Activated naive CD4-positive, alpha-beta T cell treated with anti-CD3 and anti-CD28 coated beads, Interleukin-2, amount 50 U/mL, for 16 hours (primary cell): ENCODE measurements around the gene FOXK1.

Experiments
- DNase-seq: peaks from one replicate; pipeline ENCODE4 v3.0.0-alpha.2; 2020

Gene FOXK1

GRCh38 chr7:4745971-4746919 lies 64.2 kb downstream of the FOXK1 start:
- DNase-seq, result no peak

DNA sequence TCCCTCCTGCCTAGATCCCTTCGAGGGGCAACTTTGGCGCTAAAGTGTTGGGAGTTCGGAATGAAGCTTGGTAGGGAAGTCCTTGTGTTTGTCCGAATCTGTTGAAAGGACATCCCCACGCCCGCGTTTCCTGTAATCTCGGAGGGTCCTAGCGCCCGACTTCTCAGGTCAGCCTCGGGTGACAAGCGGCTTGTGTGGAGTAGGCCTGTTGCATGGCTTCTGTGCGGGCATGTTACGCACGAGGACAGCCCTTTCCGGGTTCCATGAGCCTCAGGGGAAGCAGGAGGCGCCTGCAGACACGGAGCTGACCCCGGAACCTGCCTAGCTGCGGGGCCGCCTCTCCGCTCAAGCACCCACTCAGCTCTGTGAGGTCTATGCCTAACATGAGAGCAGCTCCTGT lies 64.9 kb downstream of the FOXK1 start:
- no peak for DNase-seq

GRCh38 chr7:4747746-4748145 lies 65.7 kb downstream of the FOXK1 start:
- DNase-seq, result no peak

GRCh38 chr7:4748231-4748681 lies 66.2 kb downstream of the FOXK1 start:
- DNase-seq, result no peak

- no peak for DNase-seq
These were observed 67.3 kb downstream of the FOXK1 start for GRCh38 chr7:4749363-4749762.

DNA sequence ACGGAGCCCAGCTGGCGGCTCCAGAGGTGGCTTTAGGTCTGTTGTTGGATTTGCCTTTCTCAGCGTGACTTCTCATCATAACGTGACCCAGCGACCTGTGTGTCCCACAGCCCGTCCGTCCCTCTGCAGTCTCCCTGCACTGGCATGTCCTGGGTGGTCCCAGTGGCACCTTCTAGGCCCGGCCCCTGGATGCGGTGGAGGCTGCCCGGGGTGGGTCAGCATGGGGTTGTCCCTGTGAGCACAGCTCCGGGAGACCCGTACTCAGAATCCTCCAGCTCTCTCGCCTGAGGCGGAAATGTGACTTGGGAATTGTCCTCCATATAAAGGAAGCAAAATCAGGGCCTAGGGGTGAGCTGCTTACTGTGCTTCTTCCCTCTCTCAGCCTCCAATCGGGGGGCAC lies 67.7 kb downstream of the FOXK1 start:
- no peak for DNase-seq

GRCh38 chr7:4751398-4751947 lies 69.4 kb downstream of the FOXK1 start:
- DNase-seq, result no peak

DNA sequence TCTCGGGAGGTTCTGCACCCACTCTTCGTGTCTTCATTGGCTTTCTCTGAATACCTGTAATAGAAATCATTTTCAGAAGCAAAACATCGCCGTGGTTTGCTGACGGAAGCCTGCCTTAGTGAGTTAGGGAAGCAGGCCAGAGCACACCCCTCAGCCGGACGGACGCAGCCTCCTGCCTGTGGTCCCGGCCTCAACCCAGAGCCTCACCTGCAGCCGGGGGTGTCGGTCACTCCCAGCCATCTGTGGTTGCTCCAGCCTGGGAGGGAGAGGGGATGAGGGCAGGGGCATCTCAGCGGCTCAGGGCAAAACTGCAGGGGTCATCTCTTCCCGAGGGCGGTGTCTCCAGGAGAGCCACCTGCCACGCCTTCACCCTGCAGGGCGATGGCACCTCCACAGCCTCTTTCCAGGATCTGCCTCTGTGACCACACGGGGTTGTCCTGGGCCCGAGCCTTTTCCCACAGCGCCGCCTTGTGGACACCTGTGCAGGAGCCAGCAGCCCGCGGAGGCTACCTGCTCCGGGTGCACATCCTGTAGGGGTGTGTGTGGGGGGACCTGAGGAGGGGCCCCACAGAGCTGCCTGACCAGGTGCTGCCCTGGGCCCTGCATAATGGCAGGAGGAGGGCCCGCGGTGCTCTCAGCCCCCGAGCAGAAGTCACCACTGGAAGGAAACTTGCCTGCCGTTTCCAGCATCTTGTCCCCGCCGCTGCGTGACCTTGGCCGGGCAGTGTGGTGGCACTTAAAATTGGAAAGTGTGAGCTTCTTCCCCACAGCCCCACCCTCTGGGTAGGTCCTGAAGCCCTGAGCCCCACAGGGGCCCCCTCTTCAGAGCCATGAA lies 71.7 kb downstream of the FOXK1 start:
- peak; percentile 84 for DNase-seq

GRCh38 chr7:4754433-4755010 lies 72.4 kb downstream of the FOXK1 start:
- DNase-seq, result no peak

- no peak for DNase-seq
These were observed 73.0 kb downstream of the FOXK1 start for GRCh38 chr7:4755045-4755444.

DNA sequence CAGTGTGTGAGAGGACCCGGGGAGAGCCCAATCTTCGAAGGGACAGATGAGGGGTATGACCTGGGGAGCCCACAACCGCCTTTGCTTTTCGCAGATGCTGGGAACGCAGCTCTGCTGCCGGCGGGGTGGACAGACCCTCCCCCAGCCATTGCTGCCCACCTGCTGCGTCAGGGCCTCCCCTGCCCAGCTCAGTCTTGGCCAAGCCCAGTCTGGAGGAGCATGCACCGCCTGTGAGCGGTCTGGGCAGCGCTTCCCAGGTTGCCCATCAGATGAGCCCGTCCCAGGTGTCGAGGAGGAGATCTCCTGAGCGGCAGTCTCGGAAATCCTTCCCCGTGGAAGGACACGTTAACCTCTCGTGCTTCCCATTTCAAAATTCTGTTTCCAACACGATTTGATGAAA lies 76.0 kb downstream of the FOXK1 start:
- DNase-seq, result no peak

DNA sequence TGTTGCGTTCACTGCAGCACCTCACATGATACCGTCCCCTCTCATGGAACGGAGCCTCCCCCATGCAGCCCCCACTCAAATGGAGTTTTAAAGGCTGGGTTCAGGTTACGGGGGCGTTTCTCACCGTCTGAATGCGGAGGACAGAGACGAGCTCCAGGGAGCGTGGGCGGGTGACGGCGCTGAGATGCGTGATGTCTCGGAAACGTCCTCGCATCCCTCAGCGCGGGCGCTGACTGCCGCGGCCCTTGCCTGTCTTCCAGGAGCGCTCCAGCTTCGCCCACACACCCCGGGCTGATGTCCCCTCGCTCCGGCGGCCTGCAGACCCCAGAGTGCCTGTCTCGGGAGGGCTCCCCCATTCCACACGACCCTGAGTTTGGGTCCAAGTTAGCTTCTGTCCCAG lies 76.7 kb downstream of the FOXK1 start:
- no peak for DNase-seq

DNA sequence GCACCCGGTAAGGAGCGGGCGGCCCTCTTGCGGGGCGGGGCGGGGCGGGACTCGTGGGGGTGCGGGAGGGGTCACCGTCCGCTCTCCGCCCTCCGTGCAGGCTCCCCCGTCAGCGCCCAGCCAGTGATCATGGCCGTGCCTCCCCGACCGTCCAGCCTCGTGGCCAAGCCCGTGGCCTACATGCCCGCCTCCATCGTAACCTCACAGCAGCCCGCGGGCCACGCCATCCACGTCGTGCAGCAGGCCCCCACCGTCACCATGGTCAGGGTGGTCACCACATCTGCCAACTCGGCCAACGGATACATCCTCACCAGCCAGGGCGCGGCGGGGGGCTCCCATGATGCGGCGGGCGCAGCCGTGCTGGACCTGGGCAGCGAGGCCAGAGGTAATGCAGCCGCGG lies 77.1 kb downstream of the FOXK1 start:
- no peak for DNase-seq

DNA sequence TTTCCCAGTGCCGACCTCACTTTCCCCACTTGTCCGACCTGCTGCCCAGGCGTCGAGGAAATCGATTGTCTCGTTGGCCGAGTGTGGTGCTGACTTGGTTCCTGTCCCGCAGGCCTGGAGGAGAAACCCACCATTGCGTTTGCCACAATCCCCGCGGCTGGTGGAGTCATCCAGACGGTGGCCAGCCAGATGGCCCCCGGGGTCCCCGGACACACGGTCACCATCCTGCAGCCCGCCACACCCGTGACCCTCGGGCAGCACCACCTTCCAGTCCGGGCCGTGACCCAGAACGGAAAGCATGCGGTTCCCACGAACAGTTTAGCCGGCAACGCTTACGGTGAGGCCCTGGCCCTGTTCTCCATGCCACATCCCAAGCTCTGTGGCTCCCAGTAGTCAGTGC lies 78.9 kb downstream of the FOXK1 start:
- no peak for DNase-seq

DNA sequence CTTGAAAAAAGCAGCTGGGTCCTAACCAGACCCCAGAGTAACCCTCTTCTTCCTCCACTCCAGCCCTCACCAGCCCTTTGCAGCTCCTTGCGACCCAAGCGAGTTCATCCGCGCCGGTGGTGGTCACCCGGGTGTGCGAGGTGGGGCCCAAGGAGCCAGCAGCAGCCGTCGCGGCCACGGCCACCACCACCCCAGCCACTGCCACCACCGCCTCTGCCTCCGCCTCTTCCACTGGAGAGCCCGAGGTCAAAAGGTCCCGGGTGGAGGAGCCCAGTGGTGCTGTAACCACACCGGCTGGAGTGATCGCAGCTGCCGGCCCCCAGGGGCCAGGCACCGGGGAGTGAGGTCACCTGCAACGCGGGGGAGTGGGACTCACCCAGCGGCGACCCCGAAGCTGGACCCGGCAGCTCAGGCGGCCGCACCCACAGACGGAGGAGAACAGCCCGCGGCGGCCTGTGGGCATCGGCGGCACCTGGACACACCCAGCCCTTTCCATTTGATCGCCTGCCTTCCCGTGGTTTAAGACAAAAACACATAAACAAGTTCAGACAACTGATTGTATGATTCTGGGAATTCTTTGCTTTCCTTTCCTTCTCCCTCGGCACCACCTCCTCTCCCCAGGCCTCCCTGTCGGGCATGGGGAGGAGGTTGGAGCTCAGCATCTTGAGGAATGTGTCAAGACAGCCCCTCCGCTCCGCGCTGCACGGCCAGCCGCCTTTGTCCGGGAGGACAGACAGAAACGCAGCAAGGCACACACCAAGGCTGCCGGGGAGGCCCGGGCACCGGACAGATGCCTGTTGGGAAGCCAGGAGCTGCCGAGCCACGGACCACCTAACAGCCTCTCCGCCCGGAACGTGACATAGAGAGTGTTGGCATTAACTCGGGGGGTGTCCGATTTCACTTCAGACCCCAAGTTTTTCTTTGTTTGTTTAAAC lies 80.3 kb downstream of the FOXK1 start:
- no peak for DNase-seq

- DNase-seq, result no peak
These were observed 81.1 kb downstream of the FOXK1 start for GRCh38 chr7:4763091-4763793.

DNA sequence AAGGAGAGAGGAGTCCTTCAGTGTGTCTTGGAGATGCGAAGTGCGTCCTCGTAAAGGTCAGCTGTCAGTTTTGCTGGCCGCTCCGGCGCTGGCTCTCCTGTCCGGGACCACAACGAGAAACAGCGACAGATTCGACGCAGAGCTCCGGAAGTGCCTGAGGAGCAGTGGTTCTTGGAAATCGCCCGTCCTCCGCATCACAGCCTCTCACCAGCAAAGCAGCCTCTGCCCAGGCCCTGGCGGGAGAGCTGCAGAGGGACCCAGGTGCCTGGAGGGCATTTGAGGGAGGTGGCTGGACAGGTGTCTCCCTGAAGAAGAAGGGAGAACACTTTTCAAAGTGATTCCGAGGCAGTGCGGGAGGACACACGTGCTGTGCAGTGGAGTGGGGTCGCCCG lies 81.7 kb downstream of the FOXK1 start:
- DNase-seq, result no peak

DNA sequence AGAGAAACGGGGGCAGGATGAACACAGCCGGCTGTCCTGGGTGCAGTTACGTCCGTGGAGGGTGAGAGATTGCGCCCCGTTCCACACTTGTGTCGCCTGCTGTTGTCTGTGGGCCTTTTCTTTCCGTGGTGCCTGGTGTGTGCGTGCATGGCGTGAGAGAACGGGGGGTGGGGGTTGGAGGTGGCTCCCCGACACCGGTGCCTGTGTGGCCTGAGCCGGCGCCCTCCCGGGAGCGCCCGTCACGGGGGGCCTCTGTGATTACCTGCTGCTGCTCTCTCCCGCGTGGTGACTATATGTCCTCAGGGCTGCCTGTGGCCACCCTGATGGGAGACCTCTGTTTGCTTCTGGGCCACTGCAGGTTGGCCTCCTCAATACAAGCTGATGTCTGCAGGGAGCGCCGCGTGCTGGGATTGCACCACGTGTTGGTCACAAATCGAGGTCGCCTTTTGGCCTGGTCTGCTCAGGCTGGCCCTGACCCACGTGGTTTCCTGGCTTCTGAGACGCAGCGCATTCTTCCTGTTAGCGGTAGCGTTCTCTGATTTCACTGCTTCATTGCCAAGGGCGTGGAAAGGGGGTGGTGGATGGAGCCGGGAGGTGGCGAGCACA lies 82.4 kb downstream of the FOXK1 start:
- DNase-seq, result no peak

GRCh38 chr7:4765776-4766490 lies 83.8 kb downstream of the FOXK1 start:
- no peak for DNase-seq
